GOT3 (cell line): ENCODE data around the gene PLCD3.

Experiments used
- DNase-seq: peaks from one replicate; lab custom pipeline; 2025; ENCODE audit warnings: mixed read lengths; lab: John Stamatoyannopoulos, UW

PLCD3 gene

GRCh38 chr17:45101883-45102811, 30.2 kb downstream of the PLCD3 start:
- no peak for DNase-seq

- DNase-seq, result no peak
Measured at GRCh38 chr17:45101546-45101882, 30.8 kb downstream of the PLCD3 start.

GRCh38 chr17:45098869-45099616, 33.3 kb downstream of the PLCD3 start:
- no peak for DNase-seq

GRCh38 chr17:45098081-45098868, 34.0 kb downstream of the PLCD3 start:
- no peak for DNase-seq

- no peak for DNase-seq
Measured at GRCh38 chr17:45096926-45097325, 35.4 kb downstream of the PLCD3 start.

GRCh38 chr17:45096141-45096540, 36.2 kb downstream of the PLCD3 start:
- DNase-seq, result no peak

- DNase-seq, result no peak
Measured at GRCh38 chr17:45093444-45094110, 38.7 kb downstream of the PLCD3 start.

- DNase-seq, result peak; percentile 69
Measured at GRCh38 chr17:45092911-45093430, 39.3 kb downstream of the PLCD3 start.

GRCh38 chr17:45091778-45092425, 40.4 kb downstream of the PLCD3 start:
- DNase-seq, result no peak

GRCh38 chr17:45090711-45091110, 41.6 kb downstream of the PLCD3 start:
- no peak for DNase-seq

- DNase-seq, result no peak
Measured at GRCh38 chr17:45088741-45089140, 43.6 kb downstream of the PLCD3 start.

- DNase-seq, result no peak
Measured at GRCh38 chr17:45087978-45088377, 44.3 kb downstream of the PLCD3 start.

GRCh38 chr17:45087504-45087975, 44.8 kb downstream of the PLCD3 start:
- no peak for DNase-seq

GRCh38 chr17:45086865-45087503, 45.3 kb downstream of the PLCD3 start:
- no peak for DNase-seq

GRCh38 chr17:45086391-45086790, 45.9 kb downstream of the PLCD3 start:
- DNase-seq, result no peak

GRCh38 chr17:45081047-45081703, 51.1 kb downstream of the PLCD3 start:
- DNase-seq, result no peak

- no peak for DNase-seq
Measured at GRCh38 chr17:45077643-45078042, 54.7 kb downstream of the PLCD3 start.

GRCh38 chr17:45073414-45074070, 58.8 kb downstream of the PLCD3 start:
- no peak for DNase-seq

- DNase-seq, result no peak
Measured at GRCh38 chr17:45070809-45071208, 61.5 kb downstream of the PLCD3 start.
